NCI-H187 (cell line): Measurements from ENCODE around the gene UBE2G2.
A peak's percentile ranks its signal among the peaks of the same experiment; 100 is the strongest.

ENCODE experiments used
- DNase-seq, 2 experiments: peaks; one replicate each; lab custom pipeline; 2025; lab: John Stamatoyannopoulos, UW

Gene UBE2G2

GRCh38 chr21:44801468-44802395 lies at the start of gene UBE2G2:
TSS of gene UBE2G2 (minus strand) at chr21:44801820. CDS start at chr21:44801748, 72 bp downstream.
- peak; percentile 79 to 80 for DNase-seq

GRCh38 chr21:44850905-44851657 lies 49.5 kb upstream of the UBE2G2 start:
- DNase-seq, result no peak

GRCh38 chr21:44850208-44850800 lies 48.7 kb upstream of the UBE2G2 start:
- no peak for DNase-seq

GRCh38 chr21:44849616-44850130 lies 48.1 kb upstream of the UBE2G2 start:
- DNase-seq, result no peak

- no peak for DNase-seq
These were observed 47.4 kb upstream of the UBE2G2 start for GRCh38 chr21:44848821-44849521.

GRCh38 chr21:44847261-44848056 lies 45.8 kb upstream of the UBE2G2 start:
- DNase-seq, result no peak

GRCh38 chr21:44846485-44847260 lies 45.1 kb upstream of the UBE2G2 start:
- no peak for DNase-seq

GRCh38 chr21:44846224-44846484 lies 44.5 kb upstream of the UBE2G2 start:
- DNase-seq, result no peak

GRCh38 chr21:44845418-44846223 lies 44.0 kb upstream of the UBE2G2 start:
- DNase-seq, result no peak

GRCh38 chr21:44844256-44844655 lies 42.6 kb upstream of the UBE2G2 start:
- no peak for DNase-seq

- DNase-seq, result no peak
These were observed 41.3 kb upstream of the UBE2G2 start for GRCh38 chr21:44842721-44843445.

- DNase-seq, result no peak
These were observed 40.5 kb upstream of the UBE2G2 start for GRCh38 chr21:44842087-44842486.

- DNase-seq, result no peak
These were observed 39.2 kb upstream of the UBE2G2 start for GRCh38 chr21:44840771-44841170.

- no peak for DNase-seq
These were observed 37.3 kb upstream of the UBE2G2 start for GRCh38 chr21:44838951-44839350.

- DNase-seq, result no peak
These were observed 36.6 kb upstream of the UBE2G2 start for GRCh38 chr21:44838039-44838895.

GRCh38 chr21:44837537-44837936 lies 35.9 kb upstream of the UBE2G2 start:
- no peak for DNase-seq

- DNase-seq, result no peak
These were observed 35.2 kb upstream of the UBE2G2 start for GRCh38 chr21:44836666-44837471.
